VCaP (cell line): ENCODE measurements around the gene ENKD1.

Source experiments
- H3K27ac ChIP-seq: fragments of 450-650 bp; 2 replicates; pipeline ENCODE4 v1.5.1; 2017
- TF ChIP-seq, protein P1 (sequence below): fragments of 450-650 bp; conservative IDR thresholded peaks from 2 replicates; pipeline ENCODE4 v1.5.1; 2017; ENCODE audit warnings: mild to moderate bottlenecking, moderate library complexity

Gene ENKD1

DNA sequence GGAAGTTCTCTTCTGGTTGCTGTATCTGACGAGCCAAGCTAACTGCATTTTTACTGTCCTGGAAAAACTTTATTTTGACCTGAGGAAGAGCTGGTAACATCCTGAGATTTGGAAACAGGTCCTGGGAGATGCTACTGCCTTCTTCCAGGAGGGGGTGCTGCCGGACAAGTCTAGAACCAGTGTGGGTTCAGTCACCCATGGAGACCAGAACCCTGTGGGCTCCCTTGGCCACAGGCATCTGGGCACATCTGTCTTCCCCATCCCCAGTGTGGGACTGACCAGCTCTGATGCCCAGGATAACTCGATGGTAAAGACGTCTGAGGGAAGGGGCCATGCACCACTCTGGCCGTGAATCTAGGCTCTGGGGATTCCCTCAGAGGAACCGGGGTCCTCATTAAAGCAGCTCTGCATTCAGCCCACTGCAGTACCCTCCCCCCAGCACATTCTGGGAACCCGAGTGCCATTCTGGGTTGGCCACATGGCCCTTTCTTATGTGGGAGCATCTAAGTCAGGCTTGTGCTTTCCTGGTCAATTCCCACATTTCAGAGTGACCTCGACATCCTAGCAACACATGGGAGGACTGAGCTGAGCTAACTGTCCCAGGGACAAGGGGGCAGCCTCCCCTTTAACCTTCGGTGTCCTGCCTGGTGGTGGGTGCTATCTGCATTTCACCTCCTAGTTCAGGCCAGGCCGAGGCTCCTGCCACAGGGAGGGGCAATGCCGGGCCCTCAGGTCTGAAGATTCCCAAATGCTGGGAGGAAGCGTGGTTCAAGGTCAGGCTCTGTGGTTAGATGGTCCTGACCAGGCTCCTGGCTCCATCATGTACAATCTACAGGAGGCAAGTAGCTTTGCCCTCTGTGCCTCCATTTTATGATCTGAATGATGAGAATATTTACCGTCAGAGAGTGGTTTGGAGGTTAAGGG, 6.5 kb upstream of the ENKD1 start:
- peak overlapping the region; percentile 71 for H3K27ac ChIP-seq
- TF ChIP-seq, protein P1, sequence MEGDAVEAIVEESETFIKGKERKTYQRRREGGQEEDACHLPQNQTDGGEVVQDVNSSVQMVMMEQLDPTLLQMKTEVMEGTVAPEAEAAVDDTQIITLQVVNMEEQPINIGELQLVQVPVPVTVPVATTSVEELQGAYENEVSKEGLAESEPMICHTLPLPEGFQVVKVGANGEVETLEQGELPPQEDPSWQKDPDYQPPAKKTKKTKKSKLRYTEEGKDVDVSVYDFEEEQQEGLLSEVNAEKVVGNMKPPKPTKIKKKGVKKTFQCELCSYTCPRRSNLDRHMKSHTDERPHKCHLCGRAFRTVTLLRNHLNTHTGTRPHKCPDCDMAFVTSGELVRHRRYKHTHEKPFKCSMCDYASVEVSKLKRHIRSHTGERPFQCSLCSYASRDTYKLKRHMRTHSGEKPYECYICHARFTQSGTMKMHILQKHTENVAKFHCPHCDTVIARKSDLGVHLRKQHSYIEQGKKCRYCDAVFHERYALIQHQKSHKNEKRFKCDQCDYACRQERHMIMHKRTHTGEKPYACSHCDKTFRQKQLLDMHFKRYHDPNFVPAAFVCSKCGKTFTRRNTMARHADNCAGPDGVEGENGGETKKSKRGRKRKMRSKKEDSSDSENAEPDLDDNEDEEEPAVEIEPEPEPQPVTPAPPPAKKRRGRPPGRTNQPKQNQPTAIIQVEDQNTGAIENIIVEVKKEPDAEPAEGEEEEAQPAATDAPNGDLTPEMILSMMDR = peak; percentile 69

DNA sequence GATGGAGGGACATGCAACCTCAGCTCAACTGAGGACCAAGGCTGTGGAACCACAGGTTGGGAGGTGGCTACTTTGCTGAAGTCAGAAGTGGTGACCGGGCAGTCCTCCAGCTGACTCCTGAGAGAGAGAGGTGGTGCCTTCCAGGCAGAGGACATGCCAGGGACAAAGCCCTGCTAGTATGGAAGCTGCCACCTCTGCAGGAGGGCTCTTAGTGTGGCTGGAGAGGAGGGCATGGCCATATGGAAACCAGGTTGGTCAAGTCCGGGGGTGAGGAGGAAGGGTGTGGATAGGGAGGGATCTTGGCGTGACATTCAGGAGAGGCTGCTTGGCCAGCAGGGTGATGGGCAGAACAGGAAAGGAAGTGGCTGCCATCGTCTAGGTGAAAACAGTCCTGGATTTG, 5.8 kb upstream of the ENKD1 start:
- TF ChIP-seq, protein P1 = no peak
- peak overlapping the region; percentile 71 for H3K27ac ChIP-seq

GRCh38 chr16:67669499-67670101, 3.0 kb upstream of the ENKD1 start:
- TF ChIP-seq, protein P1 = no peak
- no peak overlapping the region for H3K27ac ChIP-seq

DNA sequence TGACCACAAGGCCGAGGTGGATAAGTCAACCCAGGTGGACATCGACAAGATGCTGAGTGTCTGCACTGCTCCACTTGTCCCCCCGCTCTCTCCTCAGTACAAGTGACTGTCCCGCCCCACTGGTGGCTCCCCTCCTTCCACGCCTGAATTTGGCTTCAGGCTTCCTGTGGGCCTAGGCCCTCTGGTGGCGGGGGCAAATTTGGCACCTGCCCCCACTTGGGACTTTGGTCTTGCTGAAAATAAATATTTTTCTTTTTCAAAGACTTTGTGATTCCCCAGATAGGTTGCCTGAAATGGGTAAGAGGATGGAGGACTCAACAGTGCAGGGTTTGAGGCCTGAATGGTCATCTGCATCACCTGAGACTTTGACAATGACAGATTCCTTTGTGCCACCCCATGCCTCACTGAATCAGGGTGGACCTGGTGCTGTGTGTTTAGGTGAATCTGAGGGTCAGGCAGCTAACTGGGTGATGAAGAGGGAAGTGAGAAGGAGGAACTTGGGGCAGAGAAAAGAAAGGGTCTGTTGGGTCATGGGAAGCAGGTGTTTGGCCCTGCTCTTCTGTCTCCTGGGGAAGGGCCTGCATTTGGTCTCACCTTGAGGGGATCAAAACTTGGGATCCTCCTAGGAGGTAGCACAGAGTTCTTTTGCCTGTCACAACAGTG, 2.1 kb upstream of the ENKD1 start:
- peak overlapping the region; percentile 76 for H3K27ac ChIP-seq

DNA sequence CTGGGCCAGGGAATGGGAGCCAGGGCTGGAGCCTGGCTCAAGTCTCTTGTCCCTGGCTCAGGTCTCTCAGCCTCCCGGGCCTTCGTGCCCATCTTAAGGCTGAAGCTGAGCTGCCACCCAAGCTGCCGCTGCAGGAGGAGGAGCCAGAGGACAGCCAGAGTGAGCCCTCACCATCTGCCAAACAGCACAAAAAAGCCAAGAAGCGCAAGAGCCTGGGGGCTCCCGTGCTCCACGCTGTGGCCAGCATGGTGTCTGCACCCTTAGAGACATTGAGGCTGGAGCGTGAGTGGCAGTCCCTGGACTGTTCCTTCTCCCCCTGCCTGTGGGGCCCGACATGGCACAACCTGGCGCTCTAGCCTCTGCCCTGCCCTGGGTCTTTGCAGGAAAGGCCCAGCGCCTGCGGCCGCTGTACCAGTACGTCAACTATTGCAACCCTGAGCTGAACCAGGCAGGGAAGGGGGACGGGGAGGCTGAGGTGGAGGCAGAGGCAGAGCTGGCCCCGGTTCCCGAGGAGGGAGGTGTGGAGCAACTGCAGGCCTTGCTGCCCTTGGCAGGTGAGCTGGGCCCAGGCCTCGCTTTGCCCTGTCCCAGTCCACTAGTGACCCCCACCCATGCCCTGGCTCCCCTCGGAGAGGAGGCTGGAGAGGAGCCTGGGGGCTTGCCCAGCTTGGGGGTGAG, 1.4 kb upstream of the ENKD1 start:
- TF ChIP-seq, protein P1 = peak; percentile 74

More for the DNA sequence above, 2.1 kb upstream of the ENKD1 start:
- TF ChIP-seq, protein P1 = no peak

DNA sequence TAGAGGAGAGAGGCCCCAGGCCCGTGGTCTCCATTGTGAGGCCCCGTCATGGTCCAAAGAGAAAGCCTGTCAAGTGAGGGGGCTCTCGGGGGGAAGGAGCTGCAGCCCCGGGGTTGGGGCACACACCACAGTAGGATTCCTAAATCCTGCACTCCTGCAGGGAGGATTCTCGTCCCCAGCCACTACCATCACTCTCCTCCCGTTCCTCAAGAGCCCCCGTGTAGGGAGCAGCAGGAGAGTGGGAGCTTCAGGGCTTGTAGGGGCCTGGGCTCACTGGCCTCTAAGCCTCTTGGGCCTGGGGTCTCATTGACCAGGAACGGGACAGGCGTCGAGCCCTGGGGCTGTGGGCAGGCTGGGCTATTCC, 885 bp upstream of the ENKD1 start:
- TF ChIP-seq, protein P1 = no peak
- peak overlapping the region; percentile 76 for H3K27ac ChIP-seq

More for the DNA sequence above, 1.4 kb upstream of the ENKD1 start:
- peak overlapping the region; percentile 76 for H3K27ac ChIP-seq
